CD4-positive, alpha-beta T cell (primary cell): ENCODE data around the gene TMEM39B. TPM values are rescaled to one million over a fixed set of nuclear protein-coding genes. Genes with fewer than 3 reads are reported as not detected.
A peak's percentile ranks its signal among the peaks of the same experiment; 100 is the strongest.

ENCODE experiments used
- ATAC-seq: fragments of 200-7000 bp; cut with Tn5 transposase; one replicate; pipeline ENCODE4 v1.10.0; 2022; ENCODE audit warnings: mild to moderate bottlenecking; ENCODE audit not compliant: poor library complexity
- CTCF ChIA-PET: fragments of 350-600 bp; sonication (Branson Sonifier 250); formaldehyde crosslinking; loops from one replicate; lab custom pipeline; 2021; ENCODE audit warnings: antibody characterized with exemption, inconsistent platforms; lab: Charles Lee
- POLR2A ChIA-PET: fragments of 350-600 bp; sonication (Branson Sonifier 250); formaldehyde crosslinking; loops from one replicate; lab custom pipeline; 2021; ENCODE audit warnings: antibody characterized with exemption, inconsistent platforms; lab: Charles Lee
- DNase-seq, 14 experiments: peaks; one replicate each; pipeline ENCODE4 v3.0.0-alpha.2; 2013 to 2020; ENCODE audit warnings: mixed read lengths in 2 of 14
- H3K27ac ChIP-seq, 2 donors: one replicate each; pipeline versions ENCODE4 v1.5.1 to v1.7.0; 2013; ENCODE audit warnings: low read length in 2 of 2, low read depth in 1 of 2, mild to moderate bottlenecking in 1 of 2
- H3K27me3 ChIP-seq, 2 experiments: 1 replicate in 1 of 2; 2 replicates in 1 of 2; pipeline versions ENCODE4 v1.6.1 to v1.7.0; 2013; ENCODE audit warnings: low read length in 2 of 2, control low read depth in 1 of 2, mild to moderate bottlenecking in 1 of 2, moderate library complexity in 1 of 2; ENCODE audit not compliant: insufficient read depth in 2 of 2, control insufficient read depth in 1 of 2
- H3K36me3 ChIP-seq: one replicate; pipeline ENCODE4 v1.6.1; 2013; ENCODE audit warnings: low read length, control low read depth; ENCODE audit not compliant: insufficient read depth
- H3K4me1 ChIP-seq: one replicate; pipeline ENCODE4 v1.6.1; 2013; ENCODE audit warnings: low read length, control low read depth; ENCODE audit not compliant: insufficient read depth
- H3K4me3 ChIP-seq: one replicate; pipeline ENCODE4 v1.5.1; 2013; ENCODE audit warnings: mild to moderate bottlenecking, low read length, moderate library complexity
- H3K9me3 ChIP-seq, 2 experiments: 1 replicate in 1 of 2; 2 replicates in 1 of 2; pipeline versions ENCODE4 v1.6.1 to v1.7.0; 2013; ENCODE audit warnings: low read length in 2 of 2, mild to moderate bottlenecking in 2 of 2, control low read depth in 1 of 2, moderate library complexity in 1 of 2; ENCODE audit not compliant: control insufficient read depth in 1 of 2, insufficient read depth in 1 of 2
- H3K27ac Mint-ChIP-seq: one replicate; pipeline ENCODE4 v1.8.0; 2020; ENCODE audit warnings: mixed read lengths
- H3K27me3 Mint-ChIP-seq: one replicate; pipeline ENCODE4 v1.8.0; 2021; ENCODE audit warnings: mixed read lengths
- H3K36me3 Mint-ChIP-seq: one replicate; pipeline ENCODE4 v1.8.0; 2021; ENCODE audit warnings: low read depth, mixed read lengths
- H3K4me1 Mint-ChIP-seq: one replicate; pipeline ENCODE4 v1.8.0; 2021; ENCODE audit warnings: low read depth, mixed read lengths
- H3K4me3 Mint-ChIP-seq: one replicate; pipeline ENCODE4 v1.8.0; 2020; ENCODE audit warnings: mild to moderate bottlenecking, mixed read lengths
- H3K9me3 Mint-ChIP-seq: one replicate; pipeline ENCODE4 v1.8.0; 2020; ENCODE audit warnings: mixed read lengths
- CTCF ChIP-seq: fragments of 200-600 bp; IDR thresholded peaks from one replicate; pipeline ENCODE4 v1.8.0; 2022; ENCODE audit warnings: antibody characterized with exemption, mild to moderate bottlenecking
- intact Hi-C, 2 experiments: fragments of 100-400 bp; cut with DNase I in 1 of 2; cut with micrococcal nuclease in 1 of 2; formaldehyde crosslinking; loops; one replicate each; pipeline versions ENCODE4 v1.15.1 to v1.9.0; 2023 to 2025; cut with DNase I, micrococcal nuclease
- total RNA-seq, 174 experiments: library from RNA in 2 of 174; stranded (reverse) in 2 of 174; gene quantifications; one replicate each; pipeline ENCODE4 v1.2.3 and lab custom pipeline; 2021 to 2026

The TMEM39B gene
- total RNA-seq, 2 experiments from 2014 or later: 7.2 to 7.9 TPM

- H3K36me3 Mint-ChIP-seq: peaks cover 24% of the 10 kb centered on the region
- H3K27ac Mint-ChIP-seq: no peak overlapping the region
- H3K4me3 Mint-ChIP-seq: peak overlapping the region; percentile 34
- Histone ChIP-seq H3K4me3 (no peak overlapping the region), H3K4me1 (peaks cover 73% of the 10 kb centered on the region), H3K27me3 (no peaks in the 10 kb centered on the region), H3K27ac (no peak overlapping the region), H3K9me3 (no peaks in the 10 kb centered on the region), H3K36me3 (peaks cover 14% of the 10 kb centered on the region)
- H3K4me1 Mint-ChIP-seq: peaks cover 74% of the 10 kb centered on the region
- no peaks in the 10 kb centered on the region for H3K9me3 Mint-ChIP-seq
- ATAC-seq: no peak
- ChIA-PET CTCF (no interaction called here), POLR2A (interaction anchor here (0.6 to 0.7 kb wide), 2 partner anchors 20 to 26 kb away, joined by 3 read pairs; no protein-coding TSS in a partner anchor)
- DNase-seq: no peak
- no peak for TF ChIP-seq CTCF
- intact Hi-C loops: no loop called here
- no peaks in the 10 kb centered on the region for H3K27me3 Mint-ChIP-seq
Measured at GRCh38 chr1:32114420-32114819, 41.7 kb downstream of the TMEM39B start.

GRCh38 chr1:32115496-32115895, 42.8 kb downstream of the TMEM39B start:
- no peaks in the 10 kb centered on the region for H3K27me3 ChIP-seq
- no peaks in the 10 kb centered on the region for H3K27me3 Mint-ChIP-seq
- H3K4me3 ChIP-seq: no peak overlapping the region
- H3K4me1 Mint-ChIP-seq: peaks cover 65% of the 10 kb centered on the region
- ChIA-PET POLR2A (no interaction called here), CTCF (no interaction called here)
- peaks cover 22% of the 10 kb centered on the region for H3K36me3 Mint-ChIP-seq
- no peak overlapping the region for H3K4me3 Mint-ChIP-seq
- H3K9me3 Mint-ChIP-seq: no peaks in the 10 kb centered on the region
- H3K36me3 ChIP-seq: peaks cover 14% of the 10 kb centered on the region
- no peaks in the 10 kb centered on the region for H3K9me3 ChIP-seq
- no peak for ATAC-seq
- no peak for DNase-seq
- H3K27ac Mint-ChIP-seq: no peak overlapping the region
- intact Hi-C loops: no loop called here
- TF ChIP-seq CTCF: no peak
- no peak overlapping the region for H3K27ac ChIP-seq
- peaks cover 68% of the 10 kb centered on the region for H3K4me1 ChIP-seq

GRCh38 chr1:32116531-32116930, 43.8 kb downstream of the TMEM39B start:
- Mint-ChIP-seq H3K27me3 (no peaks in the 10 kb centered on the region), H3K9me3 (no peaks in the 10 kb centered on the region), H3K27ac (no peak overlapping the region), H3K4me1 (peaks cover 65% of the 10 kb centered on the region), H3K4me3 (no peak overlapping the region), H3K36me3 (peaks cover 18% of the 10 kb centered on the region)
- intact Hi-C loops: no loop called here
- ChIA-PET POLR2A (interaction anchor here (1.5 kb wide), 1 partner anchor 9 kb away, joined by 7 read pairs; the partner anchor contains the start of gene KPNA6), CTCF (no interaction called here)
- no peaks in the 10 kb centered on the region for H3K27me3 ChIP-seq
- no peaks in the 10 kb centered on the region for H3K9me3 ChIP-seq
- H3K27ac ChIP-seq: no peak overlapping the region
- no peak for TF ChIP-seq CTCF
- DNase-seq: no peak
- H3K4me1 ChIP-seq: peaks cover 71% of the 10 kb centered on the region
- no peak for ATAC-seq
- H3K4me3 ChIP-seq: no peak overlapping the region
- peaks cover 14% of the 10 kb centered on the region for H3K36me3 ChIP-seq
